WI38 (cell line): ENCODE measurements around the gene WARS2.

ENCODE experiments used
- H3K4me3 ChIP-seq: 2 replicates; pipeline ENCODE4 v1.5.1; 2011; ENCODE audit warnings: low read depth, mild to moderate bottlenecking, control low read depth, low read length
- TF ChIP-seq, protein P1 (sequence below): IDR thresholded peaks from 2 replicates; pipeline ENCODE4 v1.5.1; 2012; ENCODE audit warnings: low read depth, mild to moderate bottlenecking, control low read depth, low read length

The WARS2 gene

DNA sequence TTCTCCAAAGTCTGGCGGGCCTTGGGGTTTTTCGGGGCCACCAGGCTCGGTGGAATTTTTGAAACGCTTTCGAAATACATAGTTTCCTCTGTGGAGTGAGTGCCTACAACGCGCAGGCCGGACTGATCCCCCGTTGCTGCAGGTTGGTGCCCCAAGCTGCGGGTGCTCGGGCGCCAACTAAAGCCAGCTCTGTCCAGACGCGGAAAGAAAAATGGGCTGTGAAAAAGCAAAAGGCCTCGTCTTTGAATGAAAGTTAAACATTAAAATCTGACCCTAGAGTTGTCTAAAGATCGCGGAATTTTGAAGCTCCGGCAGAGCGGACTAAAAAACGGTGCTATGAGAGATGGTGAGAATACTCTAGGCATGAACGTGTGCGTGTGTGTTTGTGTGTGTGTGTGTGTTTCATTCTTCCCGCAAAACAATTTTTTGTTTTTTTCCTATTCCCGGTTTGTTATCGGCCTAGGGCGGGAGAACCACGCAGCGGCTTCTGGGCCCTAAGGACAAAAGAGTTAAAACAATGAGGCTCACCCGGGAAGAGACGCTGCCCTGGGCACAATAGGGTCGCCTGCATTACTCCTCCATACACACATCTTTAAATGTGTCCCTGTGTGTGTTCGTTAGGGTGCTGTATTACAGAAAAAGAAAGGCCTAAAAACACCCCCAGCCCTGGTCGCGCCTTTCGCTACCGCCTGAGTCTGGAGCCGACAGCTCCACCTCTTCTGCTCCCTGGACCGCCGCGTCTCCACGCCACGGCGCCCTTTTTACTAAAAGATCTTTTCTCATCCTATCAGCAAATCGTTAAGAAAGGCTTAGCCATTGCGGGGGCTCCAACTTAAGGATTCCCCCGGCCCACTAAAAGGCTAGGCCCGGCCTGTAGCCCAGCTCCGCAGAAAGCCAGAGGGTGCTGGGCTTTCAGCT lies 155.5 kb downstream of the WARS2 start:
- H3K4me3 ChIP-seq, result peak overlapping the region; percentile 18; the same call in 1 of the 2 replicates
- TF ChIP-seq, protein P1, sequence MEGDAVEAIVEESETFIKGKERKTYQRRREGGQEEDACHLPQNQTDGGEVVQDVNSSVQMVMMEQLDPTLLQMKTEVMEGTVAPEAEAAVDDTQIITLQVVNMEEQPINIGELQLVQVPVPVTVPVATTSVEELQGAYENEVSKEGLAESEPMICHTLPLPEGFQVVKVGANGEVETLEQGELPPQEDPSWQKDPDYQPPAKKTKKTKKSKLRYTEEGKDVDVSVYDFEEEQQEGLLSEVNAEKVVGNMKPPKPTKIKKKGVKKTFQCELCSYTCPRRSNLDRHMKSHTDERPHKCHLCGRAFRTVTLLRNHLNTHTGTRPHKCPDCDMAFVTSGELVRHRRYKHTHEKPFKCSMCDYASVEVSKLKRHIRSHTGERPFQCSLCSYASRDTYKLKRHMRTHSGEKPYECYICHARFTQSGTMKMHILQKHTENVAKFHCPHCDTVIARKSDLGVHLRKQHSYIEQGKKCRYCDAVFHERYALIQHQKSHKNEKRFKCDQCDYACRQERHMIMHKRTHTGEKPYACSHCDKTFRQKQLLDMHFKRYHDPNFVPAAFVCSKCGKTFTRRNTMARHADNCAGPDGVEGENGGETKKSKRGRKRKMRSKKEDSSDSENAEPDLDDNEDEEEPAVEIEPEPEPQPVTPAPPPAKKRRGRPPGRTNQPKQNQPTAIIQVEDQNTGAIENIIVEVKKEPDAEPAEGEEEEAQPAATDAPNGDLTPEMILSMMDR, result no peak

DNA sequence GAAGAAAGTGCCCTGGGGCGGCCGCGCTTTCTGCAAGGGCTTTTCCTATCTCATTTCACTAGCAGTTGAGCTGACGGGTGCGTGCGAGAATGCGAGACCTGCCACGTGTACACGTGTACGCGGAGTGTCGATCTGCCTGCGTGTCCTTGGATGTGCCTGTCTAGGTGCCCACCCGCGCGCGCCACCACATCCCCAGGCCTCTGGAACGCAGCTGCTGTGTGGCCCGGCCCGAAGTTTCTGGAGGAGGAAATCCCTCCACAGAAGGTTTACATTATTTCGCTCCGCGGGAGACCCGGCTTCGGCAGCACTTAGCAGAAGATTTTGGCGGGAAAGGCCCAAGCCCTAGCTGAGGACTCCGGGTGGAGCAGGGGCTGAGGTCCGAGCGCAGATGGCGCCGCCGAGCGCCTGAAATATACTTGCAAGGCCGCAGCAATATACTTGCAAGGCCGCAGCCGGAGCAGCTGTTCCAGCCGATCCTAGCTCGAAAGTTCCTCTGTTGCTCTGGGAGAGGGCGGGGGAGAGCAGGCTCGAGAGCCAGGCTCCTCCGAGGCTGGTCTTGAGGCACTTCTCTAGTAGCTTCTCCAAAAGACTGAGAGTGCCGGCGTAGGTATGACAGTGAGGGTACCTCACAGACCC lies 156.2 kb downstream of the WARS2 start:
- peak overlapping the region; percentile 18; the same call in 1 of the 2 replicates for H3K4me3 ChIP-seq
- TF ChIP-seq, protein P1, result no peak

DNA sequence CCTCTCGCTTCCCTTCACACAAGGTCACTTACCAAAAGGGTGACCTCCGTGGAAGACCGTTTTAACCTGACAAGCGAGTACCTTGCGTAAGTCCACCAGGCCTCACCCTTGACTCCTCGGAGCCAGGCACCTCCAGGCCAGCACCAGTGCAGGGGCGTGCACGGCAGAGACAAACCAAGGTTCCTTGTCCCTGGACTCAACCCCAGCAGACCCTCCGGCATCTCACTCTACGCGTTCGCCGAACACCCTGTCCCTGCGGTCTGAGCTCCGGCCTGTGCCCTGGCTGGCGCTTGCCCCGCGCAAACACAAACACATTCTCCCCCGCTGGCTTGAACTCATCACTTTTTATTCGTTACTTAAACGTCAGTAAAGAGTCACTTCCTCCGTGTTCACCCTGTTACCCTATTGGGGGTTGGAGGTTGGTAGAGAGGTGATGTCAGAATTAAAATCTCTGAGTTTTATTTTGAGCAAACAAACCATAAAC lies 156.9 kb downstream of the WARS2 start:
- no peak overlapping the region for H3K4me3 ChIP-seq
- TF ChIP-seq, protein P1, result no peak

DNA sequence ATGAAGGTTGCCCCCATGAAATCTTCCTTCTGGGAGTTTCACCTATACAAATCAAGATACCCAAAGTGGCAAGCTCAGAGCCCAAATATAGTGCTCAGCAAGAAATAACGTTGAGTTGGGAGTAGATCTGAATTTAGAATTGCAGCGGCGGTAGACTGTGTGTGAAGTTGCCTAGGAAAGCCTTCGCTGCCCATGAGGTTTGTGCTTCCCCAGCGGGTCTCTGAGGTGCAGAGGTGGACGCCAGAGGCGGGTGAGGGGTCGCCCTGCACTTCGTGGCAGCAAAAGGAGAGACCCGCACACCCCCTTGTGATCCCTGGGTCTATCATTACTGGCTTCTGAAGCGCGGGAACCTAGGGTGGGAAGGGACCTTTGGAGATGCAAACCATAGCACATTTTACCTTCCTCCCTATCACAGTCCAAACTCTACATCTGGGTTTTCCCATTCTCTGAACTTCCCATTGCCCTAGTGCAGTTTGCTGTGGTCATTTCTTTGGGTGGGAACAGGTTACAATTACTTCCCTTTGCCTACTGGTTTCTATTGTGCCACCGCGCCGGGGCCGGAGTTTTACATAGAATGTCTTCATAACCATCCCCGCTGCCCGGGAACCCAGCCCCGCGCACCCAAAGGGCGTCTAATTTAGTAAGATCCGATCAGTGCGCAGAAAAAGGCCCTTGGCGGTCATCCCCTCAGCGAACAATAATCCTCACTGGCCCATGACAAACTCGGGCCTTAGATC lies 157.5 kb downstream of the WARS2 start:
- no peak overlapping the region for H3K4me3 ChIP-seq

DNA sequence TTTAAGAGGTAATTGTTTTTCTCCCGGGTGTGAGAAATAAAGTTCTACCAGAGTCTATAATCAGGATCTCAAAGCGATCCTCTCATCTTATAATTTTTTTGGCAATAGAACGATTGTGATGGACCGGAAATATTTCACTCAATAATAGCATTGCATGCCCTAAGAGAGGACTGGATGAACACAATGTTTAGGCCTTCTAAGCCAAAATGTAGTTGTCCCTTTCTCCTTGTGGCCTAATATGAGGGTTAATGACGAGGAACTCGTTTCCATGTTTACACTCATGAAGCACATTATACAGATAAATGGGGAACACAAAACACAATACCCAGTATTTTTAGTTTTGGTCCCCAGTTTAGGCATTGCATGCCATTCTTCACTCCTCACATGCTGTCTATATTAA lies 158.2 kb downstream of the WARS2 start:
- no peak overlapping the region for H3K4me3 ChIP-seq
- TF ChIP-seq, protein P1, result no peak

More for the DNA sequence above, 157.5 kb downstream of the WARS2 start:
- TF ChIP-seq, protein P1, result no peak

DNA sequence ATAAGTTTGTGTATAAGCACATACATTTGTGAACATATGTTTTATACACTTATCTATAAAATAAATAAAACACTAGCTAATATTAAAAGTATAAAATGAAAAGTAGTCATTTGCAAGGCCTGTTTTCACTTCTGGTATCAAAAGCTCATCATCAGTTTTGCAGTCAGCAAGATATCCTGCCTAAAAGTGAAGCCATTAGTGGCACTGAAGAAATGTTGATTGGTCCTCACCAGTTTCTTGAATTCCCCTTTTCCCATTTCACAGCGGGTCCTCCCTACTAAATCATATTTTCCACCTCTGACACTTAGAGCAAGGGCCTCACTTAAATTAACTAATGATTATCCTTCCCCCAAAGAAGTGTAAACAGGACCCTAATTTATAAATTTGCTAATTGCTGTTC lies 159.0 kb downstream of the WARS2 start:
- TF ChIP-seq, protein P1, result no peak
- H3K4me3 ChIP-seq, result no peak overlapping the region
